Nephron (organoid): ENCODE data around the gene VWA5B1.

Experiments used
- H3K27ac Mint-ChIP-seq, 3 experiments: 2 replicates each; pipeline ENCODE4 v1.8.0; 2020; ENCODE audit warnings: mixed read lengths in 3 of 3, mild to moderate bottlenecking in 2 of 3, moderate library complexity in 1 of 3
- H3K27me3 Mint-ChIP-seq: 2 replicates; pipeline ENCODE4 v1.8.0; 2021; ENCODE audit warnings: low read depth, mild to moderate bottlenecking, moderate library complexity, mixed read lengths
- H3K36me3 Mint-ChIP-seq: 2 replicates; pipeline ENCODE4 v1.8.0; 2020; ENCODE audit warnings: low read depth, mixed read lengths
- H3K4me1 Mint-ChIP-seq: 2 replicates; pipeline ENCODE4 v1.8.0; 2020; ENCODE audit warnings: mixed read lengths
- H3K4me3 Mint-ChIP-seq, 3 experiments: 2 replicates each; pipeline ENCODE4 v1.8.0; 2020; ENCODE audit warnings: mild to moderate bottlenecking in 3 of 3, mixed read lengths in 3 of 3, moderate library complexity in 2 of 3
- H3K9me3 Mint-ChIP-seq: 2 replicates; pipeline ENCODE4 v1.8.0; 2020; ENCODE audit warnings: mixed read lengths
- CTCF ChIP-seq, 3 experiments: fragments of 200-600 bp; sonication (generic); IDR thresholded peaks; one replicate each; pipeline ENCODE4 v1.5.0; 2021; ENCODE audit warnings: antibody characterized with exemption in 3 of 3; ENCODE audit not compliant: unreplicated experiment in 3 of 3

Gene VWA5B1

DNA sequence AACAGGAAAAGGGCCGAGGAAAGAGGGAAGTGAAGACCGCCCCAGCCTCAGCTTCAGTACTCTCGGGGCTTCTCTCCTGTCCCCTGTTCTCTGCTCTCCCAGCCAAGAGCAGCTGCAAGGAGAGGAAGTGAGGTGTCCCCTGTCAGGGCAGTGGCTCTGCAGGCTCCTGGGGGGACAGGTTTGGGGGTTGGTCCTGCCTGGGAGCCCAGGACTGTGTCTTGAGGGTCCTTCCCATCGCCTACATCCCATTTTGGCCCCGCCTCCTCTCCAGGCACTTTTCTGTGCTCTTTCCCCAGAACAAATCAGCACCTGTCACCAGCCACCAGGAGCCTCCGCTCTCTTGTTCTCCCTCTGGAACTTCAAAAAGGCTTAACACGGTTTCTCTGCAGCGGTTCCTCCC lies 82.6 kb downstream of the VWA5B1 start:
- peaks cover 5% of the 10 kb centered on the region for H3K4me1 Mint-ChIP-seq
- TF ChIP-seq CTCF (IDR thresholded peaks at IDR 0.05; ENCODE audit: unreplicated experiment in 3 of 3): no peak
- no peak overlapping the region for H3K27ac Mint-ChIP-seq
- H3K27me3 Mint-ChIP-seq: peaks cover 85% of the 10 kb centered on the region
- no peaks in the 10 kb centered on the region for H3K9me3 Mint-ChIP-seq
- H3K36me3 Mint-ChIP-seq: no peaks in the 10 kb centered on the region
- H3K4me3 Mint-ChIP-seq: no peak overlapping the region

DNA sequence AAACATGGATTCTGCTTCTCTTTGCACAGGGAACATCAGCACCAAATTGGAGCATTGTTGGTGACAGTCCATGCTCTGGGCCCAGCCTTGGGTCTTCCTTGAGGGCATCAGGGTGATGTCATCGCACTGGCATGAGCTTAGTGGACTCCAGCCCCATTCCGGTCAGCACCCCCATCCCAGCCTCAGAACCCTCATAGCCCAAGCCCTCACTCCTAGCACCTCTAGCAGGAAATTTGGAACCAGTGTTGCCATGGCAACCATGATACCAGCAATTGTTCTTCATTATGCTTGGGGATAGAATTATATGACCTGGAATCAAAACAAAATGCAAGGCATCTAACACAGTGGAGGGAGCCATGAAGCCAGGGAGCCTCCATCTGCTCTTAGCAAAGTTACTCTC lies 83.1 kb downstream of the VWA5B1 start:
- no peaks in the 10 kb centered on the region for H3K4me1 Mint-ChIP-seq
- no peak overlapping the region for H3K27ac Mint-ChIP-seq
- no peaks in the 10 kb centered on the region for H3K36me3 Mint-ChIP-seq
- no peak for TF ChIP-seq CTCF (IDR thresholded peaks at IDR 0.05; ENCODE audit: unreplicated experiment in 3 of 3)
- no peaks in the 10 kb centered on the region for H3K9me3 Mint-ChIP-seq
- peaks cover 85% of the 10 kb centered on the region for H3K27me3 Mint-ChIP-seq
- H3K4me3 Mint-ChIP-seq: no peak overlapping the region

GRCh38 chr1:20375563-20375962 lies 84.9 kb downstream of the VWA5B1 start:
- no peaks in the 10 kb centered on the region for H3K36me3 Mint-ChIP-seq
- no peaks in the 10 kb centered on the region for H3K4me1 Mint-ChIP-seq
- H3K27ac Mint-ChIP-seq: no peak overlapping the region
- TF ChIP-seq CTCF (IDR thresholded peaks at IDR 0.05; ENCODE audit: unreplicated experiment in 3 of 3): no peak
- no peaks in the 10 kb centered on the region for H3K9me3 Mint-ChIP-seq
- peaks cover 79% of the 10 kb centered on the region for H3K27me3 Mint-ChIP-seq
- no peak overlapping the region for H3K4me3 Mint-ChIP-seq

DNA sequence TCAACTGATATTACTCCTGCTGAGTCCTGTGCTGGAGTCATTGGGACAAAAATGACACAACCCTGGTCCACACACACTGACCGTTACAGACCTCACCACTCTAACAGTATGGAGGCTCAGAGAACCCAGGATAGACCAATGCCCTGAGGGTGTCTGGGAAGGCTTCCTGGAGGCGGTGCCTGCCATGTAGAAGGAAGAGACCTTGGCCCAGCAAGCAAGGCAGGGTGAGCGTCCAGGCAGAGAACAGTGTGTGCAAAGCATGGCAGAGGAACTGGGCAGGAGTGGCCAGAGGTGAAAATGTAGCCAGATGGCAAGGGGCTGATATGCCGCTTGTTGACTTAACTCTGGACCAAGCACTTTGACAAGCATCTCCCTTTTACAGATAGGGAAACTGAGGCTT lies 85.5 kb downstream of the VWA5B1 start:
- Mint-ChIP-seq H3K36me3 (no peaks in the 10 kb centered on the region), H3K27ac (no peak overlapping the region), H3K4me1 (no peaks in the 10 kb centered on the region), H3K27me3 (peaks cover 79% of the 10 kb centered on the region), H3K4me3 (no peak overlapping the region), H3K9me3 (no peaks in the 10 kb centered on the region)
- no peak for TF ChIP-seq CTCF (IDR thresholded peaks at IDR 0.05; ENCODE audit: unreplicated experiment in 3 of 3)

- Mint-ChIP-seq H3K27me3 (peaks cover 77% of the 10 kb centered on the region), H3K4me3 (no peak overlapping the region), H3K9me3 (no peaks in the 10 kb centered on the region), H3K36me3 (no peaks in the 10 kb centered on the region), H3K4me1 (no peaks in the 10 kb centered on the region), H3K27ac (no peak overlapping the region)
- peak; percentile 71 to 80 (median 76) for TF ChIP-seq CTCF (IDR thresholded peaks at IDR 0.05; ENCODE audit: unreplicated experiment in 3 of 3)
Measured at GRCh38 chr1:20376880-20377494, 86.3 kb downstream of the VWA5B1 start.

DNA sequence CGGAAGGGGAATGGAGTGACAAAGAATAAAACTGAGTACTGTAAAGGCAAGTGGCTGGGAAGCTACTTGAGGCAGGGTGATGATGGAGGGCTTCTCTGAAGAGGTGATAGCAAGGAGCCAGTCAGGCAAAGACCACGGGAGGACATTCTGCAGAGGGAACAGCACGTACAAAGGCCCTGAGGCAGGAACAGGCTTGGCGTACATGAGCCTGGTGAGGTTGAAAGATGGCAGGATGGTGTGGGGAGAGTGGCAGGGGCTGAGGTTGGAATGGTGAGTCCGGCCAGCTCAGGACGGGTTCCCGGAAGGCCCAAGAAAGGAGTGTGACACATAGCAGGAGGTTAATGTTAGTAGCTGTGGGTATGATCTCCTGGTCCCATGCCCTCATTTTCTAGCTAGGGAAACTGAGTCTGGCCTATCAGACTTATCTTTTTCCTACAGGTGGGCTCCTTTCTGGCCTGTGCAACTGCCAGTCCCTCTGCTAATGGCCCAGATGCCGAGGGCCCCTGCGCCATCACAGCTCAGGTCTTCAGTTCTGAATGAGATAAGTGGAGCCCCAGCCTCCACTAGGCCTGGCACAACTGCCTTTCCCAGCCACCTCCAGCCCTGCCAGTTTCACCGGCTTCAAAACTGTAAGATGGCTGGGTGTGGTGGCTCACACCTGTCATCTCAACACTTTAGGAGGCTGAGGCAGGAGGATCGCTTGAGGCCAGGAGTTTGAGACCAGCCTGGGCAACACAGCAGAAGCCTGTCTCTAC lies 87.0 kb downstream of the VWA5B1 start:
- Mint-ChIP-seq H3K27me3 (peaks cover 81% of the 10 kb centered on the region), H3K36me3 (no peaks in the 10 kb centered on the region)

More for the DNA sequence above, 87.0 kb downstream of the VWA5B1 start:
- H3K4me3 Mint-ChIP-seq: no peak overlapping the region
- no peak overlapping the region for H3K27ac Mint-ChIP-seq
- no peaks in the 10 kb centered on the region for H3K9me3 Mint-ChIP-seq
- H3K4me1 Mint-ChIP-seq: no peaks in the 10 kb centered on the region
- no peak for TF ChIP-seq CTCF (IDR thresholded peaks at IDR 0.05; ENCODE audit: unreplicated experiment in 3 of 3)
